ENCODE results near the gene DAB1. TPM values are rescaled to one million over a fixed set of nuclear protein-coding genes. Genes with fewer than 3 reads are reported as not detected.

Gene DAB1
- total RNA-seq, 1 donor: not detected

DNA sequence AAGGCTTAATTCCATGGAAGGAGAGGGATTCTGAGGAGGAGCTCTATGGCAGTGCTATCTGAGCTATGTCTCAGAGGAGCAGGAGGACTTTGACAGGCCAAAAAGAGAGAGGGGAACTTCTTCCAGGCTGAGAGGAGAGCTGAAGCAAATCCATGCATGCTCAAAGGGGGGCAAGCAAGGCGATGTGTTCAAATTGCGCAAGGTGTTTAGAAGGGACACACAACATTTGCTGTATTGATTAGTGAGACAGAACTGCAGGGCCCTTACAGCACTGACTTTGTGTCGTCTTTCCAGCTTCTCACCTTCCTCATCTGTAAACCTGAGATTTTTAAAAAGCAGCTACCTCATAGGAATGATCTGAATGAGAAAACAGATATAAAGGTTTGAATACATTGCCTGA is 145.3 kb downstream of the DAB1 start:
- H3K4me2 ChIP-seq (ENCODE audit: insufficient read depth, low read length): no peak overlapping the region
- no peaks in the 10 kb centered on the region for H3K79me2 ChIP-seq (ENCODE audit: insufficient read depth, low read length)
- no peak overlapping the region for H2AFZ ChIP-seq (ENCODE audit: low read length)
- H4K20me1 ChIP-seq (ENCODE audit: insufficient read depth, low read length): no peaks in the 10 kb centered on the region
- no peaks in the 10 kb centered on the region for H3K36me3 ChIP-seq (ENCODE audit: insufficient read depth, low read length)
- DNase-seq (ENCODE audit: insufficient read length, low spot score, missing footprints): no peak
- no peak overlapping the region for H3K4me3 ChIP-seq (ENCODE audit: insufficient read depth, low read length)
- H3K4me1 ChIP-seq (ENCODE audit: insufficient read depth, low read length): no peaks in the 10 kb centered on the region
- no peaks in the 10 kb centered on the region for H3K9me3 ChIP-seq (ENCODE audit: low read depth, low read length)
- H3K27me3 ChIP-seq (ENCODE audit: insufficient read depth, low read length): no peaks in the 10 kb centered on the region
- H3K27ac ChIP-seq (ENCODE audit: low read depth, low read length): no peak overlapping the region
- TF ChIP-seq, protein P1, sequence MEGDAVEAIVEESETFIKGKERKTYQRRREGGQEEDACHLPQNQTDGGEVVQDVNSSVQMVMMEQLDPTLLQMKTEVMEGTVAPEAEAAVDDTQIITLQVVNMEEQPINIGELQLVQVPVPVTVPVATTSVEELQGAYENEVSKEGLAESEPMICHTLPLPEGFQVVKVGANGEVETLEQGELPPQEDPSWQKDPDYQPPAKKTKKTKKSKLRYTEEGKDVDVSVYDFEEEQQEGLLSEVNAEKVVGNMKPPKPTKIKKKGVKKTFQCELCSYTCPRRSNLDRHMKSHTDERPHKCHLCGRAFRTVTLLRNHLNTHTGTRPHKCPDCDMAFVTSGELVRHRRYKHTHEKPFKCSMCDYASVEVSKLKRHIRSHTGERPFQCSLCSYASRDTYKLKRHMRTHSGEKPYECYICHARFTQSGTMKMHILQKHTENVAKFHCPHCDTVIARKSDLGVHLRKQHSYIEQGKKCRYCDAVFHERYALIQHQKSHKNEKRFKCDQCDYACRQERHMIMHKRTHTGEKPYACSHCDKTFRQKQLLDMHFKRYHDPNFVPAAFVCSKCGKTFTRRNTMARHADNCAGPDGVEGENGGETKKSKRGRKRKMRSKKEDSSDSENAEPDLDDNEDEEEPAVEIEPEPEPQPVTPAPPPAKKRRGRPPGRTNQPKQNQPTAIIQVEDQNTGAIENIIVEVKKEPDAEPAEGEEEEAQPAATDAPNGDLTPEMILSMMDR (IDR thresholded peaks at IDR 0.05; ENCODE audit: extremely low read depth, low read depth, low read length): no peak

DNA sequence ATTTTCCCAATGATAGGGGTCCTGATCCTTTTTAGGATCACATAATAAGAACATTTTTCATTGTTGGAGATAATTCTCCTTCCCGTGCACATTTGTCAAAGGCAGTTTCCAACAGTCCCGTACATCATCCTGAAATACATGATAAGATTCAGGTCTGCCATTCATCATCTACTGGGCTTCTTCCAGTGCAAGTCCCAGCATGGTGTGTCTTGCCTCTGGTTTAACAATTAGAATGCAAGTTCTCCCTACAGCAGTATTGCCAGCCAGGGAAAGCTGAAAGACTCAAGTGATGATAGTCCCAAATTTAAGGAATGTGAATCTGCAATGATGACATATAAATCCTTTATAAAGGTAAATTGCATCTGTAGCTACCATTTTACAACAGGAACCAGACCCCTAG is 146.2 kb downstream of the DAB1 start:
- no peak for DNase-seq (ENCODE audit: insufficient read length, low spot score, missing footprints)
- TF ChIP-seq, protein P1 (IDR thresholded peaks at IDR 0.05; ENCODE audit: extremely low read depth, low read depth, low read length): no peak
- Histone ChIP-seq H3K4me2 (ENCODE audit: insufficient read depth, low read length) (no peak overlapping the region), H3K4me1 (ENCODE audit: insufficient read depth, low read length) (no peaks in the 10 kb centered on the region), H4K20me1 (ENCODE audit: insufficient read depth, low read length) (no peaks in the 10 kb centered on the region), H3K27me3 (ENCODE audit: insufficient read depth, low read length) (no peaks in the 10 kb centered on the region), H3K4me3 (ENCODE audit: insufficient read depth, low read length) (no peak overlapping the region), H2AFZ (ENCODE audit: low read length) (no peak overlapping the region), H3K36me3 (ENCODE audit: insufficient read depth, low read length) (no peaks in the 10 kb centered on the region), H3K27ac (ENCODE audit: low read depth, low read length) (no peak overlapping the region), H3K79me2 (ENCODE audit: insufficient read depth, low read length) (no peaks in the 10 kb centered on the region), H3K9me3 (ENCODE audit: low read depth, low read length) (no peaks in the 10 kb centered on the region)

DNA sequence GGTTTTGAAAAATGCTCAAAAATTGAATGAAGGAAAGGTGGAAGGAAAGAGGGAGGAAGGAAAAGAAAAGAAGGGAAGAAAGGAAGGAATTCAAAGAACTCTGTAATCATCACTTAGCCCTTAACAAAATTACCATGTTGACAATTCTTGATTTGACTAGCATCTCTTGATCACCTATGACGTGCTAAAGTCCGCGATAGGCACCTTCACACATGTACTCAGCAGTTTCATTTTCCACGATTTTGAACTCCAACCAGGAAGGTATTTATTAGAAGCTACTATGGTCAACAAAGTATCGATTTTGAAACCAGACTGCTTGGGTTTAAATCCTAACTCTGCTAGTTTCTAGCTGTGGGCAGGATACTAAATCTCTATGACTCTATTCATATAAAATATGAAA is 146.9 kb downstream of the DAB1 start:
- Histone ChIP-seq H3K36me3 (ENCODE audit: insufficient read depth, low read length) (no peaks in the 10 kb centered on the region), H2AFZ (ENCODE audit: low read length) (no peak overlapping the region), H3K27me3 (ENCODE audit: insufficient read depth, low read length) (no peaks in the 10 kb centered on the region), H3K4me1 (ENCODE audit: insufficient read depth, low read length) (no peaks in the 10 kb centered on the region), H3K9me3 (ENCODE audit: low read depth, low read length) (no peaks in the 10 kb centered on the region), H3K79me2 (ENCODE audit: insufficient read depth, low read length) (no peaks in the 10 kb centered on the region), H3K27ac (ENCODE audit: low read depth, low read length) (no peak overlapping the region), H3K4me2 (ENCODE audit: insufficient read depth, low read length) (no peak overlapping the region), H4K20me1 (ENCODE audit: insufficient read depth, low read length) (no peaks in the 10 kb centered on the region), H3K4me3 (ENCODE audit: insufficient read depth, low read length) (no peak overlapping the region)
- TF ChIP-seq, protein P1 (IDR thresholded peaks at IDR 0.05; ENCODE audit: extremely low read depth, low read depth, low read length): no peak
- DNase-seq (ENCODE audit: insufficient read length, low spot score, missing footprints): no peak

DNA sequence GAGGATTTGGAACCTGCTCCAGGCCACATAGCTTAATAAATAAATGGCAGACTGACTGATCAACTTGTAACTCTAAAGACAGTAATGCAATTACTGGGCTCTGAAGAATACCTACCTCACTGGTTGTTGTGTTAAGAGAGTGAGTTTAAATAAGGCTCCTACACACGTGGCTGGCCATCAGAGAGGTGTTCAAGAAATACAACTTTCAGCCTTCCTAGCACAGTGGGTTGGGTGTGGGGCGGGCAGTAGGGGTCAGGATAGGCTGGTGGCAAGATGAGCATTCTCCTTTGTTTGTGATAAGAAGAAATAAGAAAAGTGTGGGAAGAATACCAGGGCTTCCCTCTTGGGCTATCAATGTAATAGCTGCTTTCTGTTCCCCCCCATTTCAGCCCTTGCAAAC is 151.3 kb downstream of the DAB1 start:
- TF ChIP-seq, protein P1 (IDR thresholded peaks at IDR 0.05; ENCODE audit: extremely low read depth, low read depth, low read length): no peak
- Histone ChIP-seq H3K36me3 (ENCODE audit: insufficient read depth, low read length) (no peaks in the 10 kb centered on the region), H3K27ac (ENCODE audit: low read depth, low read length) (no peak overlapping the region), H3K4me1 (ENCODE audit: insufficient read depth, low read length) (no peaks in the 10 kb centered on the region), H4K20me1 (ENCODE audit: insufficient read depth, low read length) (no peaks in the 10 kb centered on the region), H3K9me3 (ENCODE audit: low read depth, low read length) (no peaks in the 10 kb centered on the region), H3K4me2 (ENCODE audit: insufficient read depth, low read length) (no peak overlapping the region), H2AFZ (ENCODE audit: low read length) (no peak overlapping the region), H3K27me3 (ENCODE audit: insufficient read depth, low read length) (no peaks in the 10 kb centered on the region), H3K4me3 (ENCODE audit: insufficient read depth, low read length) (no peak overlapping the region), H3K79me2 (ENCODE audit: insufficient read depth, low read length) (no peaks in the 10 kb centered on the region)
- DNase-seq (ENCODE audit: insufficient read length, low spot score, missing footprints): no peak

Data from osteoblast (primary cell).